Neuronal stem cell (in vitro differentiated cells): ENCODE data around the gene CCDC60.

Experiments
- DNase-seq: peaks from one replicate; pipeline ENCODE4 v3.0.0-alpha.2; 2013; ENCODE audit warnings: low spot score
- H2AFZ ChIP-seq: one replicate; pipeline ENCODE4 v1.6.1; 2013; ENCODE audit warnings: mild to moderate bottlenecking, low read length, inconsistent platforms
- H2AK5ac ChIP-seq: 2 replicates; pipeline ENCODE4 v1.6.1; 2013; ENCODE audit warnings: low read depth, mild to moderate bottlenecking, inconsistent platforms, low read length, moderate library complexity, mixed read lengths
- H2BK120ac ChIP-seq: 2 replicates; pipeline ENCODE4 v1.6.1; 2013; ENCODE audit warnings: low read depth, mild to moderate bottlenecking, inconsistent platforms, low read length, moderate library complexity, mixed read lengths
- H2BK12ac ChIP-seq: one replicate; pipeline ENCODE4 v1.6.1; 2013; ENCODE audit warnings: low read length, inconsistent platforms
- H2BK15ac ChIP-seq: 2 replicates; pipeline ENCODE4 v1.6.1; 2013; ENCODE audit warnings: mild to moderate bottlenecking, low read length, inconsistent platforms, mixed read lengths
- H2BK5ac ChIP-seq: one replicate; pipeline ENCODE4 v1.6.1; 2013; ENCODE audit warnings: inconsistent platforms, mild to moderate bottlenecking, low read length, moderate library complexity
- H3K14ac ChIP-seq: one replicate; pipeline ENCODE4 v1.6.1; 2013; ENCODE audit warnings: low read length, inconsistent platforms
- H3K18ac ChIP-seq: 2 replicates; pipeline ENCODE4 v1.6.1; 2013; ENCODE audit warnings: low read length, inconsistent platforms
- H3K23ac ChIP-seq: 2 replicates; pipeline ENCODE4 v1.6.1; 2013; ENCODE audit warnings: low read depth, mild to moderate bottlenecking, mixed read lengths, low read length, inconsistent platforms; ENCODE audit not compliant: poor library complexity
- H3K27ac ChIP-seq: replicated peaks from 3 replicates; pipeline ENCODE4 v1.5.1; 2013; ENCODE audit warnings: low read length, inconsistent platforms
- H3K27me3 ChIP-seq, 3 experiments: 2 replicates each; pipeline ENCODE4 v1.6.1; 2013; ENCODE audit warnings: low read length in 3 of 3, mild to moderate bottlenecking in 2 of 3, inconsistent platforms in 1 of 3, low read depth in 1 of 3, mixed read lengths in 1 of 3, moderate library complexity in 1 of 3; ENCODE audit not compliant: control insufficient read depth in 3 of 3, insufficient read depth in 3 of 3
- H3K36me3 ChIP-seq, 2 donors: replicated peaks in 1 of 2; 2 replicates each; pipeline ENCODE4 v1.6.1; 2013; ENCODE audit warnings: low read length in 2 of 2; ENCODE audit not compliant: control insufficient read depth in 2 of 2, insufficient read depth in 2 of 2
- H3K4ac ChIP-seq: 2 replicates; pipeline ENCODE4 v1.6.1; 2013; ENCODE audit warnings: inconsistent platforms, mild to moderate bottlenecking, low read length, moderate library complexity
- H3K4me1 ChIP-seq, 2 donors: 1 replicate in 1 of 2; 2 replicates in 1 of 2; pipeline ENCODE4 v1.6.1; 2013; ENCODE audit warnings: low read length in 2 of 2, low read depth in 1 of 2; ENCODE audit not compliant: control insufficient read depth in 2 of 2, insufficient read depth in 1 of 2
- H3K4me2 ChIP-seq: one replicate; pipeline ENCODE4 v1.6.1; 2013; ENCODE audit warnings: mild to moderate bottlenecking, low read length, inconsistent platforms; ENCODE audit not compliant: insufficient read depth, poor library complexity, severe bottlenecking
- H3K4me3 ChIP-seq, 2 donors: 2 replicates each; pipeline ENCODE4 v1.5.1; 2013; ENCODE audit warnings: low read length in 2 of 2, mild to moderate bottlenecking in 2 of 2, inconsistent platforms in 1 of 2, moderate library complexity in 1 of 2
- H3K79me1 ChIP-seq: one replicate; pipeline ENCODE4 v1.6.1; 2013; ENCODE audit warnings: low read depth, mild to moderate bottlenecking, inconsistent platforms, low read length, moderate library complexity
- H3K9ac ChIP-seq: one replicate; pipeline ENCODE4 v1.6.1; 2013; ENCODE audit warnings: mild to moderate bottlenecking, low read depth, low read length, inconsistent platforms; ENCODE audit not compliant: poor library complexity
- H3K9me3 ChIP-seq, 2 donors: replicated peaks in 1 of 2; 2 replicates each; pipeline versions ENCODE3 to v1.6.1; 2013; ENCODE audit warnings: low read length in 2 of 2, mild to moderate bottlenecking in 2 of 2, inconsistent platforms in 1 of 2, low read depth in 1 of 2, mixed read lengths in 1 of 2, moderate library complexity in 1 of 2; ENCODE audit not compliant: control insufficient read depth in 2 of 2, insufficient read depth in 1 of 2
- H4K8ac ChIP-seq: one replicate; pipeline ENCODE4 v1.6.1; 2013; ENCODE audit warnings: low read depth, mild to moderate bottlenecking, inconsistent platforms, low read length, moderate library complexity
- H4K91ac ChIP-seq: one replicate; pipeline ENCODE4 v1.6.1; 2013; ENCODE audit warnings: low read length, low read depth, mild to moderate bottlenecking, inconsistent platforms; ENCODE audit not compliant: poor library complexity
- WGBS, 2 donors: extraction: QIAGEN DNeasy Blood & Tissue Kit; methylation state at CpG; one replicate each; pipeline ENCODE4 v1.1.7; 2013; ENCODE audit warnings: missing lambda C conversion rate in 2 of 2, mixed read lengths in 1 of 2; ENCODE audit not compliant: insufficient read length in 2 of 2, insufficient replicate concordance in 1 of 2; ENCODE audit errors: extremely low coverage in 2 of 2; 5-methylcytosine and 5-hydroxymethylcytosine counted together

The CCDC60 gene

GRCh38 chr12:119406811-119407210 is 72.3 kb downstream of the CCDC60 start:
- Histone ChIP-seq H3K18ac (no peak overlapping the region), H3K14ac (no peak overlapping the region), H4K91ac (no peak overlapping the region), H2BK120ac (no peak overlapping the region), H2BK12ac (no peak overlapping the region), H3K4me1 (peaks cover 0 to 2% of the 10 kb centered on the region in 2 donors), H3K27ac (no peak overlapping the region), H2BK5ac (no peak overlapping the region), H3K27me3 (no peaks in the 10 kb centered on the region), H3K4me3 (no peak overlapping the region), H3K4me2 (no peak overlapping the region), H2AK5ac (no peak overlapping the region), H3K23ac (no peak overlapping the region), H3K4ac (no peak overlapping the region), H3K79me1 (no peaks in the 10 kb centered on the region), H3K9ac (no peak overlapping the region), H3K9me3 (no peaks in the 10 kb centered on the region), H3K36me3 (no peaks in the 10 kb centered on the region), H4K8ac (no peak overlapping the region), H2AFZ (no peak overlapping the region), H2BK15ac (no peak overlapping the region)
- no peak for DNase-seq
- no CpG with 5 or more reads among the region's 4 CpGs for WGBS, 2 donors

DNA sequence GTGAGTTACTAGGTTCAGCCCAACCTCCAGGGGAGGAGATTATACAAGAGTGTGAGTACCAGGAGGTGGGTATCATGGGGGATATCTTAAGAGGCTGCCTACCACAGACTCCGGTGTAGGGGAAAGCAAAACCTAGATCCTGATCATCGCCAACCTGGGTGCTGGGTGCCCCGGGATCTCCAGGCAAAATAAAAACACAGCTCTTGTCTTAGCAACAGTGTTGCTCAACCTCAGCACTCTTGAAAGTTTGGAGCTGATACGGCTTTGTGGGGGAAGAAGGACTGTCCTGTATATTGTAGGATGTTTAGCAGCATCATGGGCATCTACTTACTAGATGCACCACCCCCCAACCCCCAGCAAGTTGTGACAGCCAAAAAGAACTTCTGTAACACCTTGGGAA is 74.5 kb downstream of the CCDC60 start:
- no peaks in the 10 kb centered on the region for H3K9me3 ChIP-seq
- no peak for DNase-seq
- H3K4ac ChIP-seq: no peak overlapping the region

GRCh38 chr12:119410396-119410795 is 75.9 kb downstream of the CCDC60 start:
- no peaks in the 10 kb centered on the region for H3K27me3 ChIP-seq
- no peak overlapping the region for H3K18ac ChIP-seq
- no peak overlapping the region for H3K4ac ChIP-seq
- H3K9me3 ChIP-seq: no peaks in the 10 kb centered on the region
- H3K4me1 ChIP-seq: peaks cover 0 to 4% of the 10 kb centered on the region in 2 donors
- no peak overlapping the region for H4K91ac ChIP-seq
- WGBS, 2 donors: no CpG with 5 or more reads among the region's 5 CpGs
- H3K9ac ChIP-seq: no peak overlapping the region
- no peak overlapping the region for H3K4me2 ChIP-seq
- H2AK5ac ChIP-seq: no peak overlapping the region
- H2BK5ac ChIP-seq: no peak overlapping the region
- no peak overlapping the region for H2AFZ ChIP-seq
- no peaks in the 10 kb centered on the region for H3K79me1 ChIP-seq
- H3K4me3 ChIP-seq: no peak overlapping the region
- DNase-seq: no peak
- H3K27ac ChIP-seq: no peak overlapping the region
- no peak overlapping the region for H4K8ac ChIP-seq
- H3K36me3 ChIP-seq: no peaks in the 10 kb centered on the region
- H2BK120ac ChIP-seq: no peak overlapping the region
- no peak overlapping the region for H2BK15ac ChIP-seq
- H3K14ac ChIP-seq: no peak overlapping the region
- no peak overlapping the region for H2BK12ac ChIP-seq
- no peak overlapping the region for H3K23ac ChIP-seq

More for the DNA sequence above, 74.5 kb downstream of the CCDC60 start:
- H3K18ac ChIP-seq: no peak overlapping the region
- no peak overlapping the region for H2BK15ac ChIP-seq
- H3K4me1 ChIP-seq: peaks cover 0 to 4% of the 10 kb centered on the region in 2 donors
- no peak overlapping the region for H2AK5ac ChIP-seq
- no peak overlapping the region for H2BK12ac ChIP-seq
- H3K36me3 ChIP-seq: no peaks in the 10 kb centered on the region
- no peaks in the 10 kb centered on the region for H3K79me1 ChIP-seq
- no peak overlapping the region for H4K8ac ChIP-seq
- H2BK120ac ChIP-seq: no peak overlapping the region
- H3K9ac ChIP-seq: no peak overlapping the region
- no peak overlapping the region for H4K91ac ChIP-seq
- no peak overlapping the region for H3K14ac ChIP-seq
- WGBS, 2 donors: no CpG with 5 or more reads among the region's 4 CpGs
- no peak overlapping the region for H2BK5ac ChIP-seq
- no peak overlapping the region for H2AFZ ChIP-seq
- H3K27me3 ChIP-seq: no peaks in the 10 kb centered on the region
- no peak overlapping the region for H3K27ac ChIP-seq
- H3K23ac ChIP-seq: no peak overlapping the region
- H3K4me2 ChIP-seq: no peak overlapping the region
- no peak overlapping the region for H3K4me3 ChIP-seq

GRCh38 chr12:119412306-119412705 is 77.8 kb downstream of the CCDC60 start:
- Histone ChIP-seq H3K4me2 (no peak overlapping the region), H2BK15ac (no peak overlapping the region), H3K9ac (no peak overlapping the region), H3K79me1 (no peaks in the 10 kb centered on the region), H2AFZ (no peak overlapping the region), H3K27ac (no peak overlapping the region), H3K18ac (no peak overlapping the region), H2BK120ac (no peak overlapping the region), H3K4me3 (no peak overlapping the region), H4K91ac (no peak overlapping the region), H3K4me1 (peaks cover 0 to 4% of the 10 kb centered on the region in 2 donors), H3K14ac (no peak overlapping the region), H4K8ac (no peak overlapping the region), H2BK5ac (no peak overlapping the region), H2AK5ac (no peak overlapping the region), H3K4ac (no peak overlapping the region), H3K27me3 (no peaks in the 10 kb centered on the region), H3K9me3 (no peaks in the 10 kb centered on the region), H3K23ac (no peak overlapping the region), H2BK12ac (no peak overlapping the region), H3K36me3 (no peaks in the 10 kb centered on the region)
- WGBS, 2 donors: no CpG with 5 or more reads among the region's 4 CpGs
- DNase-seq: no peak
